Measurements from ENCODE around the gene TUBB. TPM values are rescaled to one million over a fixed set of nuclear protein-coding genes. Genes with fewer than 3 reads are reported as not detected.

TUBB gene
- polyA plus RNA-seq, 1 of the 3 experiments (the other 2 are of a cell fraction), result 1,037 TPM

GRCh38 chr6:30752157-30752927 lies 32.2 kb downstream of the TUBB start:
- Histone ChIP-seq H3K79me2 (ENCODE audit: insufficient read depth) (no peaks in the 10 kb centered on the region), H3K4me1 (ENCODE audit: control insufficient read depth in 1 of 2, insufficient read depth in 2 of 2, low read depth in 1 of 2, low read length in 1 of 2) (peaks cover 16 to 35% of the 10 kb centered on the region in 2 experiments; a peak in 3 of 4 replicates), H3K27me3 (ENCODE audit: insufficient read depth) (no peaks in the 10 kb centered on the region), H3K4me2 (peak overlapping the region; percentile 62), H3K9ac (peak overlapping the region; percentile 74), H3K27ac (ENCODE audit: low read depth in 2 of 2, low read length in 1 of 2) (peak overlapping the region; percentile 90 to 100), H3K4me3 (ENCODE audit: low read depth in 2 of 2, low read length in 1 of 2) (no peak overlapping the region), H3K9me2 (no peaks in the 10 kb centered on the region), H2AFZ (ENCODE audit: low read depth) (peak overlapping the region; percentile 52; the same call in 1 of the 2 replicates), H3F3A (replicated peaks; ENCODE audit: insufficient read depth) (peaks cover 22% of the 10 kb centered on the region), H3K36me3 (replicated peaks in 1 of 2; ENCODE audit: control insufficient read depth in 1 of 2, insufficient read depth in 2 of 2, low read length in 1 of 2) (no peaks in the 10 kb centered on the region), H3K9me3 (no peaks in the 10 kb centered on the region), H4K20me1 (ENCODE audit: insufficient read depth) (no peaks in the 10 kb centered on the region)
- peak; percentile 64 for DNase-seq
- ChIA-PET CTCF (interaction anchor here (1.0 to 1.9 kb wide), 4 partner anchors 10 to 335 kb away, joined by 3 to 7 read pairs (median 5); partner anchors contain the start of gene FLOT1), POLR2A (interaction anchor here (0.9 to 1.0 kb wide), 2 partner anchors 25 to 27 kb away, joined by 3 to 4 read pairs; no protein-coding TSS in a partner anchor)
- 8% methylated on average over 8 of the region's 12 CpGs for WGBS (ENCODE audit: low lambda C conversion rate)
- TF ChIP-seq TCF12 (IDR thresholded peaks at IDR 0.05) (no peak; the same call in none of the 2 replicates), PBX3 (IDR thresholded peaks at IDR 0.05) (peak; percentile 80; the same call in 1 of the 2 replicates), MXI1 (IDR thresholded peaks at IDR 0.05; ENCODE audit: low read depth, low read length) (peak; percentile 41; the same call in 1 of the 2 replicates), JUND (IDR thresholded peaks at IDR 0.05) (peak; percentile 82), RXRA (IDR thresholded peaks at IDR 0.05; ENCODE audit: borderline replicate concordance, low read depth) (peak; percentile 88), POLR2AphosphoS5 (IDR thresholded peaks at IDR 0.05; ENCODE audit: low read depth, low read length) (peak; percentile 54), RAD21 (IDR thresholded peaks at IDR 0.05; ENCODE audit: low read length) (no peak), SMC3 (IDR thresholded peaks at IDR 0.05; ENCODE audit: low read depth, low read length) (peak; percentile 10; the same call in 1 of the 2 replicates), MAX (IDR thresholded peaks at IDR 0.05; ENCODE audit: low read depth) (peak; percentile 92), EP300 (IDR thresholded peaks at IDR 0.05; ENCODE audit: borderline replicate concordance in 1 of 2, low read depth in 1 of 2, low read length in 1 of 2) (peak in 1 of 2 experiments; percentile 90; a peak in 2 of 4 replicates), FOXM1 (IDR thresholded peaks at IDR 0.05; ENCODE audit: low read depth) (peak; percentile 62; the same call in 1 of the 2 replicates), ELF1 (IDR thresholded peaks at IDR 0.05) (peak; percentile 23; the same call in 1 of the 2 replicates), SIN3A (IDR thresholded peaks at IDR 0.05; ENCODE audit: borderline replicate concordance, low read depth, low read length) (peak; percentile 87), GATA2 (CRISPR knock-in tag; IDR thresholded peaks at IDR 0.05) (no peak), TAF1 (IDR thresholded peaks at IDR 0.05; ENCODE audit: borderline replicate concordance, low read depth, low read length) (no peak; the same call in 1 of the 2 replicates), TEAD4 (IDR thresholded peaks at IDR 0.05; ENCODE audit: borderline replicate concordance, insufficient read depth) (peak; percentile 79), FOSL2 (IDR thresholded peaks at IDR 0.05; ENCODE audit: borderline replicate concordance, low read depth) (peak; percentile 88), NFIC (IDR thresholded peaks at IDR 0.05; ENCODE audit: borderline replicate concordance) (peak; percentile 97)
- TF ChIP-seq, protein P1, sequence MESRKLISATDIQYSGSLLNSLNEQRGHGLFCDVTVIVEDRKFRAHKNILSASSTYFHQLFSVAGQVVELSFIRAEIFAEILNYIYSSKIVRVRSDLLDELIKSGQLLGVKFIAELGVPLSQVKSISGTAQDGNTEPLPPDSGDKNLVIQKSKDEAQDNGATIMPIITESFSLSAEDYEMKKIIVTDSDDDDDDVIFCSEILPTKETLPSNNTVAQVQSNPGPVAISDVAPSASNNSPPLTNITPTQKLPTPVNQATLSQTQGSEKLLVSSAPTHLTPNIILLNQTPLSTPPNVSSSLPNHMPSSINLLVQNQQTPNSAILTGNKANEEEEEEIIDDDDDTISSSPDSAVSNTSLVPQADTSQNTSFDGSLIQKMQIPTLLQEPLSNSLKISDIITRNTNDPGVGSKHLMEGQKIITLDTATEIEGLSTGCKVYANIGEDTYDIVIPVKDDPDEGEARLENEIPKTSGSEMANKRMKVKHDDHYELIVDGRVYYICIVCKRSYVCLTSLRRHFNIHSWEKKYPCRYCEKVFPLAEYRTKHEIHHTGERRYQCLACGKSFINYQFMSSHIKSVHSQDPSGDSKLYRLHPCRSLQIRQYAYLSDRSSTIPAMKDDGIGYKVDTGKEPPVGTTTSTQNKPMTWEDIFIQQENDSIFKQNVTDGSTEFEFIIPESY (IDR thresholded peaks at IDR 0.05; ENCODE audit: borderline replicate concordance, low read depth), result peak; percentile 72; the same call in 1 of the 2 replicates
- TF ChIP-seq, protein P2, sequence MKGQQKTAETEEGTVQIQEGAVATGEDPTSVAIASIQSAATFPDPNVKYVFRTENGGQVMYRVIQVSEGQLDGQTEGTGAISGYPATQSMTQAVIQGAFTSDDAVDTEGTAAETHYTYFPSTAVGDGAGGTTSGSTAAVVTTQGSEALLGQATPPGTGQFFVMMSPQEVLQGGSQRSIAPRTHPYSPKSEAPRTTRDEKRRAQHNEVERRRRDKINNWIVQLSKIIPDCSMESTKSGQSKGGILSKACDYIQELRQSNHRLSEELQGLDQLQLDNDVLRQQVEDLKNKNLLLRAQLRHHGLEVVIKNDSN (IDR thresholded peaks at IDR 0.05; ENCODE audit: borderline replicate concordance, low read depth), result no peak
- TF ChIP-seq, protein P3, sequence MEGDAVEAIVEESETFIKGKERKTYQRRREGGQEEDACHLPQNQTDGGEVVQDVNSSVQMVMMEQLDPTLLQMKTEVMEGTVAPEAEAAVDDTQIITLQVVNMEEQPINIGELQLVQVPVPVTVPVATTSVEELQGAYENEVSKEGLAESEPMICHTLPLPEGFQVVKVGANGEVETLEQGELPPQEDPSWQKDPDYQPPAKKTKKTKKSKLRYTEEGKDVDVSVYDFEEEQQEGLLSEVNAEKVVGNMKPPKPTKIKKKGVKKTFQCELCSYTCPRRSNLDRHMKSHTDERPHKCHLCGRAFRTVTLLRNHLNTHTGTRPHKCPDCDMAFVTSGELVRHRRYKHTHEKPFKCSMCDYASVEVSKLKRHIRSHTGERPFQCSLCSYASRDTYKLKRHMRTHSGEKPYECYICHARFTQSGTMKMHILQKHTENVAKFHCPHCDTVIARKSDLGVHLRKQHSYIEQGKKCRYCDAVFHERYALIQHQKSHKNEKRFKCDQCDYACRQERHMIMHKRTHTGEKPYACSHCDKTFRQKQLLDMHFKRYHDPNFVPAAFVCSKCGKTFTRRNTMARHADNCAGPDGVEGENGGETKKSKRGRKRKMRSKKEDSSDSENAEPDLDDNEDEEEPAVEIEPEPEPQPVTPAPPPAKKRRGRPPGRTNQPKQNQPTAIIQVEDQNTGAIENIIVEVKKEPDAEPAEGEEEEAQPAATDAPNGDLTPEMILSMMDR (IDR thresholded peaks at IDR 0.05), result peak; percentile 37; the same call in 1 of the 2 replicates
